Measurements from ENCODE around the gene STARD8.

- TF ChIP-seq CTCF (IDR thresholded peaks at IDR 0.05) (no peak), POLR2A (IDR thresholded peaks at IDR 0.05) (no peak), POLR2AphosphoS5 (IDR thresholded peaks at IDR 0.05) (no peak)
These were observed 19.1 kb downstream of the STARD8 start for GRCh38 chrX:68666580-68666979.
